Stimulated activated CD4-positive, alpha-beta T cell treated with anti-CD3 and anti-CD28 coated beads, TNF-alpha, amount 100 ng/mL, for 48 hours (primary cell): Measurements from ENCODE around the gene IDUA.
"Not testable (repeated sequence)": the region's sequence is repeated elsewhere in the genome, so short reads cannot be mapped to it uniquely, and the experiment has no call there.

Experiments used
- DNase-seq, 3 donors: peaks; one replicate each; pipeline ENCODE4 v3.0.0-alpha.2; 2020; ENCODE audit warnings: low read depth in 3 of 3

IDUA gene

GRCh38 chr4:1045193-1045594 is 58.4 kb downstream of the IDUA start:
- no peak for DNase-seq

DNA sequence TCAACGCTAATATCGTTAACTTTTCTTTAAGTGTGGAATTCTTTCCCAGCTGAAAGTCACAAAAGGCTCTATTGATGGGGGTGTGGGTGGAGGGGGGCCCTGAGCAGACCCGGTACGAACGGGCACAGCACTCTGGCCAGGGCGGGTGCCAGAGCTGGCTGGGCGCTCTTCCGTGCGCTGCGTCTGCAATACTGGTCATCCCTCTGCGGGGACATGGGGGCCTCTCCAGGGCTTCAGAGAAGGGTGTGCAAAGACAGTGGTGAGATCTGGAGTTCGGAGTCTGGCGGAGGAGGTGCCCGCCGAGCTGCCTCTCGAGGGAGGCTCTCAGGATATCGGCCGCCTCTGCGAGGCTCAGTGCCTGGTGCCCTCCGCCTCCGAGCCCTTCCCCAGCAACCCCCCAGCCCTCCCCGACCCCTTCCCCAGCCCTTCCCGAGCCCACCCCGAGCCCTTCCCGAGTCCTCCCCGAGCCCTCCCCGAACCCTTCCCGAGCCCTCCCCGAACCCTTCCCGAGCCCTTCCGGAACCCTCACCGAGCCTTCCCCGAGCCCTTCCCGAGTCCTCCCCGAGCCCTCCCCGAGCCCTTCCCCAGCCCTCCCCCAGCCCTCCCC is 58.9 kb downstream of the IDUA start:
- DNase-seq = no peak

DNA sequence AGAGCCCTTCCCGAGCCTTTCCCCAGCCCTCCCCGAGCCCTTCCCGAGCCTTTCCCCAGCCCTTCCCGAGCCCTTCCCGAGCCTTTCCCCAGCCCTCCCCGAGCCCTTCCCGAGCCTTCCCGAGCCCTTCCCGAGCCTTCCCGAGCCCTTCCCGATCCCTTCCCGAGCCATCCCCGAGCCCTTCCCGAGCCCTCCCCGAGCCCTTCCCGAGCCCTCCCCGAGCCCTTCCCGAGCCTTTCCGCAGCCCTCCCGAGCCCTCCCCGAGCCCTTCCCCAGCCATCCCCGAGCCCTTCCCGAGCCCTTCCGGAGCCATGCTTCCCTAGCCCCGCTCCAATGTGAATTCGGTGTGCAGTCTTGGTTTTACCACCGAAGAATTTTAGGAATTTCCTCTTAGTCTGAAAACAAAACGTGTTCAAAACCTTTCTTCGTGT is 59.8 kb downstream of the IDUA start:
- DNase-seq = not testable (repeated sequence)

DNA sequence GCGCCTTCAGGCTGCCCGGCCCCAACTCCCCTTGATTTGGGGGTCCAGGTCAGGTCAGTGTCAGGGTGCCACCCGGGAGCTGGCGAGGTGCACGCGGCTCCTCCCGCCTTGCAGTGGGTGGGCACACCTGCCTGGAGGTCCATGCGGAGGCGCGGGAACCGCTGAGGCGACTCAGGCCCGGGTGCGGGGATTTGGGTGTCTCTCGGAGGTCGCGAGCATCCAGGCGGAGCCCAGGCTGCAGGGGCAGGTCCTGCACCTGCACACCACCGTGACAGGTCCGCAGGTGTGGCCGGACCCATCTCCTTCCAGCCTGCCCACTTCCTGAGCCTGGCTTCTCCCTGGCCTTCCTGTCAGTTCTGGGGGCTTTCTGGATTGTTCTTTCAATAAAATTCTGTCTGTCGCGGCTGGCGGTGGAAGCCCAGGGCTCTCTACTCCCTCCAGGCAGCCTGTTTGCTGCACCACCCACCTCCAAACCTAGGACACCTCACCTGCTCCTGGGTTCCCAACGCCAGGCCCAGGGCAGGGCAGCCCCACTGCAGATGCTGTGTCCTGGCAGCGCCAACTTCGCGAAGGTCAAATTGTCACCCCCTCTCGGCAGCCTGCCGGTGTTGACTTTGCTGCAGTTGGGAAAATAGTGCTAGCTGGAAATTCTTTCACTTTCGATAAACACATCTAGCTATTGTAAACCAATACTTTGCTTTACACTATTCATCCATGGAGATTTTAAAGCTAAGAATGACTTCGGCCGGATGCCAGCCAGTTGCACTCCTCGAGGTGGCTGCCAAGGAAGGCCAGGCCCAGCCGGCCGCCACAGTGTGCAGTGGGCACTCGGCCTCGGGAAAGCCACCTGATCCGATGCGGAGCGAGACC is 60.5 kb downstream of the IDUA start:
- no peak for DNase-seq

DNA sequence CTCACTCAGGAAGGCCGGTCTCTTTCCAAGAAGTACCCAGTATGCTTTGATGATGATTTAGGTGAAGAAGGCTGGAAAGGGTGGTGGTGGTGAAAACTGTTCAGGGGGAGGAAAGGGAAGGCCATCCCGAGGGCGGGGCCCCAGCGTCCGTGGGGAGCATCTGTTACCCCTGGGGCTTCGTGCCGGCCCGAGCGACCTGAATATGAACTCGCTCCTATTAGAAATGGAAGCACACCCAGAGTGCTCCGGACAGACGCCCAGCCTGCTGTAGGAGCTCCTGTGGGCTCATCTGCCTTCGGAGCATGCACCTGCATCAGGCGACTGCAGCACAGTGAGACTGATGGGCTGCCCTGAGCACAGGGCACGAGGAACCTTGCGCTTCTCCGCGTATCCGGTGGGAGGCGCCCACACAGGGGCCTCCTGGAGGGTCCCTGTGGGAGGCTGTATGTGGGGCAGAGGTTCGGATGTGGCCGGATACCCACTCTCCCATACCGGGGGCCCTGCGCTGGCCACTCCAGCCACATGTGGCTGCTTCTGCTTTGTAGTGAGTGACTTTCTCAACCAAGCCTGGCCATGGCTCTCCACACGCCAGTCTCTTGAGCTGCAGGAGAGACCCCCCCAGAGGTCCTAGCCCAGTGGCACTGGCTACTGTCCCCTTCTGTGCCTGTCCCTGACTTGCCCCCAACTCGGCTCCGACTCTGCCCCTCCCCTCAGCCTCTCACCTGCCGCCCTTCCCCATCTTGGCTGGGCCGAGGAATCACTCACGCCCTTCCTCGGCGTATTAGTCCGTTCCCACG is 61.3 kb downstream of the IDUA start:
- no peak for DNase-seq

- DNase-seq = peak in 1 of 3 donors; percentile 50
These were observed 62.1 kb downstream of the IDUA start for GRCh38 chr4:1048773-1049590.

DNA sequence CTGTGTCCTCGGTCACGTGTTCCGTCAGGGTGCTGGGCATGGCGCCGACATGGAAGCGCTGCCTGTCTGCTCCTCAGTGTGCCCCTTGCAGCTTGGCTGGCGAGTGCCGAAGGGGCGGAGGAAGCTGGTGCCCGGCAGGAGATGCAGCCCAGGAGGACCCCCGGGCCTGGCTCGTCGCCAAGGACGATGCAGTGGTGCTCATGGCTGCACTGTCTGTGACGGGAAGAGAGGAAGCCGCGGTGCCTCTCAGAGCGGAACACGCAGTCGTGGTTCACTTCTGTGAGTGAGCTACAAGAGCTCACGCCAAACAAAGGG is 62.7 kb downstream of the IDUA start:
- DNase-seq = no peak

- no peak for DNase-seq
These were observed 63.8 kb downstream of the IDUA start for GRCh38 chr4:1050486-1051213.

DNA sequence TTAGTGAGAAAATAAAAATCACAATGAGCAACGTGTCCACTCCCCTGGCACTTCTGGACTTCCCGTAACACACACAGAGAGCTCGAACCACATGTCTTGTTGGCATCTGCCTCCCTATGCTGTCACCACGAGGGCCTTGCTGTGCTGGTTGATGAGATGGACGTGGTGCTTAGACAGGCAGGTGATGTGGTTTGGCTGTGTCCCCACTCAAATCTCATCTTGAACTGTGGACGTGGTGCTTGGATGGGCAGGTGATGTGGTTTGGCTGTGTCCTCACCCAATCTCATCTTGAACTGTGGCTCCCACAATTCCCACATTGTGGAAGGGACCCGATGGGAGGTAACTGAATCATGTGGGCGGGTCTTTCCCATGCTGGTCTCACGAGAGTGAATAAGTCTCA is 64.6 kb downstream of the IDUA start:
- no peak for DNase-seq

DNA sequence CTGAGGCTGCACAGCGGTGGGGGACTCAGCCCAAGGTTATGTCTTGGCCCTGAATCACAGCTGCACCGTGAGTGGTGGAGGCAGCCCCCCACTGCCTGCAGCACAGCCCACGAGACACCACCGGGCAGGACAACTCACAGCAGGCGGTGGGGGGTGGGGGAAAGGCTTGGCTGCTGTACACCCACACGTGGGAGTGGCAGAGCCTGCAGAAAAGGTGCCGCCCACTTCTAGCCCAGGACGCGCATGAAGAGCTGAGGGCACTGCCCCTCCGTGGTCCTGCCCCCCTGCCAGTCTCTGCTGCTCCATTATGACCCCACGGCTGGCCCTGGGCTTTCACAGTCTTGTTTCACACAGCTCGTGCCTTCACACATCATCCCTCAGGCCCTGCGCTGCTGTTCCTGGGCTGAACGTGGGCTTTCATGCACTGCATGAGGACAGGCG is 65.4 kb downstream of the IDUA start:
- no peak for DNase-seq

- no peak for DNase-seq
These were observed 66.3 kb downstream of the IDUA start for GRCh38 chr4:1053080-1053661.

GRCh38 chr4:1053891-1054290 is 67.0 kb downstream of the IDUA start:
- not testable (repeated sequence) for DNase-seq
